ENCODE data around the gene ZNF613. TPM values are rescaled to one million over a fixed set of nuclear protein-coding genes. Genes with fewer than 3 reads are reported as not detected.

Gene ZNF613
- total and polyA plus RNA-seq, 2 donors (not counting 3 experiments of a cell fraction or from before 2014, with no cell fraction given): 1.7 to 6.5 TPM

GRCh38 chr19:51889934-51890333 is 37.3 kb upstream of the ZNF613 start:
- DNase-seq (ENCODE audit: low read depth, low spot score) (no peak), FAIRE-seq (no peak)
- Histone ChIP-seq H3K36me3 (ENCODE audit: control insufficient read depth in 2 of 2, extremely low read depth in 1 of 2, insufficient read depth in 2 of 2, low read length in 2 of 2) (peaks cover 22% of the 10 kb centered on the region in 2 experiments), H3K9me1 (replicated peaks; ENCODE audit: control insufficient read depth, extremely low read depth, insufficient read depth, low read length) (no peaks in the 10 kb centered on the region), H2AFZ (ENCODE audit: low read depth, low read length) (no peak overlapping the region), H3K27ac (ENCODE audit: insufficient read depth, low read depth, low read length) (no peak overlapping the region), H3K9me3 (replicated peaks; ENCODE audit: control insufficient read depth, insufficient read depth, low read length) (peaks cover 21% of the 10 kb centered on the region), H3K4me2 (ENCODE audit: insufficient read depth, low read length) (no peak overlapping the region), H3K4me1 (ENCODE audit: control insufficient read depth, extremely low read depth, insufficient read depth, low read length) (no peaks in the 10 kb centered on the region), H3K27me3 (ENCODE audit: control insufficient read depth in 2 of 2, insufficient read depth in 2 of 2, low read length in 2 of 2) (no peaks in the 10 kb centered on the region), H4K20me1 (replicated peaks; ENCODE audit: control insufficient read depth, extremely low read depth, insufficient read depth, low read length) (no peaks in the 10 kb centered on the region), H3K4me3 (replicated peaks in 1 of 3; ENCODE audit: insufficient read depth in 1 of 3, low read depth in 1 of 3, low read length in 3 of 3) (no peak overlapping the region), H3K9ac (replicated peaks; ENCODE audit: extremely low read depth, insufficient read depth, low read length) (no peak overlapping the region), H3K79me2 (ENCODE audit: control insufficient read depth, insufficient read depth, low read length) (no peaks in the 10 kb centered on the region)
- TF ChIP-seq MAX (IDR thresholded peaks at IDR 0.05; ENCODE audit: insufficient read depth, insufficient read length) (no peak), MYC (IDR thresholded peaks at IDR 0.05; ENCODE audit: low read depth, low read length) (no peak), POLR2A (IDR thresholded peaks at IDR 0.05; ENCODE audit: low read depth, low read length) (no peak), POLR2AphosphoS5 (IDR thresholded peaks at IDR 0.05; ENCODE audit: insufficient read depth, low read depth, low read length) (no peak), FOS (IDR thresholded peaks at IDR 0.05; ENCODE audit: borderline replicate concordance, insufficient read depth, low read length) (no peak), CTCF (IDR thresholded peaks at IDR 0.05; ENCODE audit: extremely low read depth in 1 of 2, insufficient read depth in 1 of 2, low read depth in 1 of 2, low read length in 2 of 2) (no peak), JUN (IDR thresholded peaks at IDR 0.05; ENCODE audit: borderline replicate concordance, insufficient read depth, insufficient read length, low read depth) (no peak), GATA2 (IDR thresholded peaks at IDR 0.05; ENCODE audit: insufficient read depth, insufficient read length, low read depth, low read length) (no peak), EZH2 (IDR thresholded peaks at IDR 0.05; ENCODE audit: borderline replicate concordance, low read depth, low read length, severe bottlenecking) (no peak)
- CTCF ChIA-PET: no interaction called here
- dilution Hi-C loops (cut with MboI; ENCODE audit: extremely low pct_ligation_motif_present, low sequenced_read_pairs) (no loop called here), intact Hi-C loops (cut with micrococcal nuclease) (loop anchor here (2.0 kb wide), 1 partner anchor 37 kb away; the partner anchor contains the start of gene ZNF613)
- POLR2A ChIA-PET: no interaction called here
- no TSS peak for BruUV-seq (replicated peaks)

All from endothelial cell of umbilical vein (primary cell).